K562 (cell line): ENCODE results near the gene UQCRC1. TPM values are rescaled to one million over a fixed set of nuclear protein-coding genes. Genes with fewer than 3 reads are reported as not detected.

Experiments
- CHCHD3 ChIP-seq: fragments of 250-450 bp; sonication (Bioruptor Pico); IDR thresholded peaks from 2 replicates; pipeline ENCODE4 v2.1.2; 2022; ENCODE audit warnings: mild to moderate bottlenecking
- GTF2A2 ChIP-seq: IDR thresholded peaks from 2 replicates; pipeline ENCODE4 v1.6.1; 2016; ENCODE audit warnings: mild to moderate bottlenecking, missing genetic modification characterization, missing compliant biosample characterization
- ZC3H11A ChIP-seq: IDR thresholded peaks from 2 replicates; pipeline ENCODE4 v1.6.1; 2012; ENCODE audit warnings: low read depth, low read length, improper control_type of control experiment
- polyA plus RNA-seq, 8 experiments: library from polyadenylated mRNA; depleted of rRNA in 4 of 8; stranded (reverse) in 5 of 8; unstranded in 3 of 8; fragments of >200 nt; fragmentation: Nextera tagmentation in 2 of 8; fragmentation: Illumina TruSeq in 1 of 8; extraction: Ambion mirVana in 2 of 8; extraction: Trizol in 1 of 8; gene quantifications; 2 replicates each; pipeline versions ENCODE4 v1.2.1 to v1.2.3, GENCODE V29; 2011 to 2014; ENCODE audit warnings: inconsistent platforms in 1 of 8, missing spikeins in 1 of 8
- total RNA-seq, 7 experiments: library from RNA; depleted of rRNA in 6 of 7; stranded (reverse); fragments of >200 nt in 6 of 7; fragmentation: Illumina TruSeq in 2 of 7; extraction: Trizol in 2 of 7; gene quantifications; 2 replicates each; pipeline versions ENCODE4 v1.2.1 to v1.2.3, GENCODE V29; 2011 to 2021; ENCODE audit warnings: low replicate concordance in 1 of 7
- TF ChIP-seq, protein P1 (sequence below): fragments of 450-650 bp; IDR thresholded peaks from 2 replicates; pipeline ENCODE4 v1.6.1; 2016; ENCODE audit warnings: borderline replicate concordance
- TF ChIP-seq, protein P2 (sequence below): fragments of 450-650 bp; IDR thresholded peaks from 2 replicates; pipeline ENCODE4 v1.6.1; 2016; ENCODE audit warnings: mild to moderate bottlenecking, moderate library complexity

The UQCRC1 gene
- total and polyA plus RNA-seq, 9 of the 15 experiments (the other 6 are each of a cell fraction or from before 2014, with no cell fraction given), result 125 to 424 (median 268) TPM

GRCh38 chr3:48609088-48610005 is at the start of gene UQCRC1 (continued):
- TF ChIP-seq, protein P1, sequence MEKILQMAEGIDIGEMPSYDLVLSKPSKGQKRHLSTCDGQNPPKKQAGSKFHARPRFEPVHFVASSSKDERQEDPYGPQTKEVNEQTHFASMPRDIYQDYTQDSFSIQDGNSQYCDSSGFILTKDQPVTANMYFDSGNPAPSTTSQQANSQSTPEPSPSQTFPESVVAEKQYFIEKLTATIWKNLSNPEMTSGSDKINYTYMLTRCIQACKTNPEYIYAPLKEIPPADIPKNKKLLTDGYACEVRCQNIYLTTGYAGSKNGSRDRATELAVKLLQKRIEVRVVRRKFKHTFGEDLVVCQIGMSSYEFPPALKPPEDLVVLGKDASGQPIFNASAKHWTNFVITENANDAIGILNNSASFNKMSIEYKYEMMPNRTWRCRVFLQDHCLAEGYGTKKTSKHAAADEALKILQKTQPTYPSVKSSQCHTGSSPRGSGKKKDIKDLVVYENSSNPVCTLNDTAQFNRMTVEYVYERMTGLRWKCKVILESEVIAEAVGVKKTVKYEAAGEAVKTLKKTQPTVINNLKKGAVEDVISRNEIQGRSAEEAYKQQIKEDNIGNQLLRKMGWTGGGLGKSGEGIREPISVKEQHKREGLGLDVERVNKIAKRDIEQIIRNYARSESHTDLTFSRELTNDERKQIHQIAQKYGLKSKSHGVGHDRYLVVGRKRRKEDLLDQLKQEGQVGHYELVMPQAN, result peak; percentile 65; the same call in 1 of the 2 replicates
- TF ChIP-seq CHCHD3 (CRISPR knock-in tag) (no peak), GTF2A2 (tag) (no peak), ZC3H11A (no peak)
- TF ChIP-seq, protein P2, sequence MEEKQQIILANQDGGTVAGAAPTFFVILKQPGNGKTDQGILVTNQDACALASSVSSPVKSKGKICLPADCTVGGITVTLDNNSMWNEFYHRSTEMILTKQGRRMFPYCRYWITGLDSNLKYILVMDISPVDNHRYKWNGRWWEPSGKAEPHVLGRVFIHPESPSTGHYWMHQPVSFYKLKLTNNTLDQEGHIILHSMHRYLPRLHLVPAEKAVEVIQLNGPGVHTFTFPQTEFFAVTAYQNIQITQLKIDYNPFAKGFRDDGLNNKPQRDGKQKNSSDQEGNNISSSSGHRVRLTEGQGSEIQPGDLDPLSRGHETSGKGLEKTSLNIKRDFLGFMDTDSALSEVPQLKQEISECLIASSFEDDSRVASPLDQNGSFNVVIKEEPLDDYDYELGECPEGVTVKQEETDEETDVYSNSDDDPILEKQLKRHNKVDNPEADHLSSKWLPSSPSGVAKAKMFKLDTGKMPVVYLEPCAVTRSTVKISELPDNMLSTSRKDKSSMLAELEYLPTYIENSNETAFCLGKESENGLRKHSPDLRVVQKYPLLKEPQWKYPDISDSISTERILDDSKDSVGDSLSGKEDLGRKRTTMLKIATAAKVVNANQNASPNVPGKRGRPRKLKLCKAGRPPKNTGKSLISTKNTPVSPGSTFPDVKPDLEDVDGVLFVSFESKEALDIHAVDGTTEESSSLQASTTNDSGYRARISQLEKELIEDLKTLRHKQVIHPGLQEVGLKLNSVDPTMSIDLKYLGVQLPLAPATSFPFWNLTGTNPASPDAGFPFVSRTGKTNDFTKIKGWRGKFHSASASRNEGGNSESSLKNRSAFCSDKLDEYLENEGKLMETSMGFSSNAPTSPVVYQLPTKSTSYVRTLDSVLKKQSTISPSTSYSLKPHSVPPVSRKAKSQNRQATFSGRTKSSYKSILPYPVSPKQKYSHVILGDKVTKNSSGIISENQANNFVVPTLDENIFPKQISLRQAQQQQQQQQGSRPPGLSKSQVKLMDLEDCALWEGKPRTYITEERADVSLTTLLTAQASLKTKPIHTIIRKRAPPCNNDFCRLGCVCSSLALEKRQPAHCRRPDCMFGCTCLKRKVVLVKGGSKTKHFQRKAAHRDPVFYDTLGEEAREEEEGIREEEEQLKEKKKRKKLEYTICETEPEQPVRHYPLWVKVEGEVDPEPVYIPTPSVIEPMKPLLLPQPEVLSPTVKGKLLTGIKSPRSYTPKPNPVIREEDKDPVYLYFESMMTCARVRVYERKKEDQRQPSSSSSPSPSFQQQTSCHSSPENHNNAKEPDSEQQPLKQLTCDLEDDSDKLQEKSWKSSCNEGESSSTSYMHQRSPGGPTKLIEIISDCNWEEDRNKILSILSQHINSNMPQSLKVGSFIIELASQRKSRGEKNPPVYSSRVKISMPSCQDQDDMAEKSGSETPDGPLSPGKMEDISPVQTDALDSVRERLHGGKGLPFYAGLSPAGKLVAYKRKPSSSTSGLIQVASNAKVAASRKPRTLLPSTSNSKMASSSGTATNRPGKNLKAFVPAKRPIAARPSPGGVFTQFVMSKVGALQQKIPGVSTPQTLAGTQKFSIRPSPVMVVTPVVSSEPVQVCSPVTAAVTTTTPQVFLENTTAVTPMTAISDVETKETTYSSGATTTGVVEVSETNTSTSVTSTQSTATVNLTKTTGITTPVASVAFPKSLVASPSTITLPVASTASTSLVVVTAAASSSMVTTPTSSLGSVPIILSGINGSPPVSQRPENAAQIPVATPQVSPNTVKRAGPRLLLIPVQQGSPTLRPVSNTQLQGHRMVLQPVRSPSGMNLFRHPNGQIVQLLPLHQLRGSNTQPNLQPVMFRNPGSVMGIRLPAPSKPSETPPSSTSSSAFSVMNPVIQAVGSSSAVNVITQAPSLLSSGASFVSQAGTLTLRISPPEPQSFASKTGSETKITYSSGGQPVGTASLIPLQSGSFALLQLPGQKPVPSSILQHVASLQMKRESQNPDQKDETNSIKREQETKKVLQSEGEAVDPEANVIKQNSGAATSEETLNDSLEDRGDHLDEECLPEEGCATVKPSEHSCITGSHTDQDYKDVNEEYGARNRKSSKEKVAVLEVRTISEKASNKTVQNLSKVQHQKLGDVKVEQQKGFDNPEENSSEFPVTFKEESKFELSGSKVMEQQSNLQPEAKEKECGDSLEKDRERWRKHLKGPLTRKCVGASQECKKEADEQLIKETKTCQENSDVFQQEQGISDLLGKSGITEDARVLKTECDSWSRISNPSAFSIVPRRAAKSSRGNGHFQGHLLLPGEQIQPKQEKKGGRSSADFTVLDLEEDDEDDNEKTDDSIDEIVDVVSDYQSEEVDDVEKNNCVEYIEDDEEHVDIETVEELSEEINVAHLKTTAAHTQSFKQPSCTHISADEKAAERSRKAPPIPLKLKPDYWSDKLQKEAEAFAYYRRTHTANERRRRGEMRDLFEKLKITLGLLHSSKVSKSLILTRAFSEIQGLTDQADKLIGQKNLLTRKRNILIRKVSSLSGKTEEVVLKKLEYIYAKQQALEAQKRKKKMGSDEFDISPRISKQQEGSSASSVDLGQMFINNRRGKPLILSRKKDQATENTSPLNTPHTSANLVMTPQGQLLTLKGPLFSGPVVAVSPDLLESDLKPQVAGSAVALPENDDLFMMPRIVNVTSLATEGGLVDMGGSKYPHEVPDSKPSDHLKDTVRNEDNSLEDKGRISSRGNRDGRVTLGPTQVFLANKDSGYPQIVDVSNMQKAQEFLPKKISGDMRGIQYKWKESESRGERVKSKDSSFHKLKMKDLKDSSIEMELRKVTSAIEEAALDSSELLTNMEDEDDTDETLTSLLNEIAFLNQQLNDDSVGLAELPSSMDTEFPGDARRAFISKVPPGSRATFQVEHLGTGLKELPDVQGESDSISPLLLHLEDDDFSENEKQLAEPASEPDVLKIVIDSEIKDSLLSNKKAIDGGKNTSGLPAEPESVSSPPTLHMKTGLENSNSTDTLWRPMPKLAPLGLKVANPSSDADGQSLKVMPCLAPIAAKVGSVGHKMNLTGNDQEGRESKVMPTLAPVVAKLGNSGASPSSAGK, result peak; percentile 25; the same call in 1 of the 2 replicates
